ENCODE data around the gene PRELID2.

DNA sequence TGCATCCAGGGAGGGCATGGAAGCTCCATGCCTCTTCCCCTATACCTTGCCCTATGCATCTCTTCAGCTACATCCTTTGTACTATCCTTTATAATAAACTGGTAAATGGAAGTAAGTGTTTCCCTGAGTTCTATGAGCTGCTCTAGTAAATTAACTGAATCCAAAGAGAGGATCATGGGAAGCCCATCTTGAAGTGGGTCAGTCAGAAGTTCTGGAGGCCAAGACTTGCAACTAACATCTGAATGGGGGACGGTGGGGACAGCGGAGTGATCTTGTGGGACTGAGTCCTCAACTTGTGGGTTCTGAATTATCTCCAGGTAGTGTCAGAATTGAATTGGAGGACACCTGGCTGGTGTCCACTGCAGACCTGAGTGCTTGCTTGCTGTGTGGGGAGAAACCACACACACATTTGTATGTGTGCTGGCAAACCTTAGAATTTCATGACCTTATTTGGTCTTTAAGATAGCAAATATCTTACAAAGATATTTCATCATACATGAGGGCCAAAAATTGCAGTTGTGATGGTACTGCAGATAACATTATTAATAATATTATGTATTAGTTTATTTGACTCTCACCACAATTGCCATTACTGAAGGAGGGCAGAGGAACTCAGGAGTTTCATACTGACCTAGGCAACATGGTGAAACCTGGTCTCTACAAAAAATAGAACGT, 5.5 kb upstream of the PRELID2 start:
- TF ChIP-seq POLR2A (IDR thresholded peaks at IDR 0.05; ENCODE audit: low read depth, low read length) (no peak), MYC (IDR thresholded peaks at IDR 0.05; ENCODE audit: low read depth, low read length) (no peak)
- TF ChIP-seq, protein P1, sequence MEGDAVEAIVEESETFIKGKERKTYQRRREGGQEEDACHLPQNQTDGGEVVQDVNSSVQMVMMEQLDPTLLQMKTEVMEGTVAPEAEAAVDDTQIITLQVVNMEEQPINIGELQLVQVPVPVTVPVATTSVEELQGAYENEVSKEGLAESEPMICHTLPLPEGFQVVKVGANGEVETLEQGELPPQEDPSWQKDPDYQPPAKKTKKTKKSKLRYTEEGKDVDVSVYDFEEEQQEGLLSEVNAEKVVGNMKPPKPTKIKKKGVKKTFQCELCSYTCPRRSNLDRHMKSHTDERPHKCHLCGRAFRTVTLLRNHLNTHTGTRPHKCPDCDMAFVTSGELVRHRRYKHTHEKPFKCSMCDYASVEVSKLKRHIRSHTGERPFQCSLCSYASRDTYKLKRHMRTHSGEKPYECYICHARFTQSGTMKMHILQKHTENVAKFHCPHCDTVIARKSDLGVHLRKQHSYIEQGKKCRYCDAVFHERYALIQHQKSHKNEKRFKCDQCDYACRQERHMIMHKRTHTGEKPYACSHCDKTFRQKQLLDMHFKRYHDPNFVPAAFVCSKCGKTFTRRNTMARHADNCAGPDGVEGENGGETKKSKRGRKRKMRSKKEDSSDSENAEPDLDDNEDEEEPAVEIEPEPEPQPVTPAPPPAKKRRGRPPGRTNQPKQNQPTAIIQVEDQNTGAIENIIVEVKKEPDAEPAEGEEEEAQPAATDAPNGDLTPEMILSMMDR (IDR thresholded peaks at IDR 0.05; ENCODE audit: extremely low read depth in 1 of 2, insufficient read depth in 1 of 2, low read depth in 1 of 2, low read length in 2 of 2), result no peak
